ENCODE data around the gene CFAP91. TPM values are rescaled to one million over a fixed set of nuclear protein-coding genes. Genes with fewer than 3 reads are reported as not detected.

Gene CFAP91
- total RNA-seq, 2 experiments from 2014 or later, result 0.30 TPM; not detected in 1

- ATAC-seq, result no peak
- H3K4me1 Mint-ChIP-seq, result no peaks in the 10 kb centered on the region
- H3K4me3 Mint-ChIP-seq, result no peak overlapping the region
- H3K36me3 Mint-ChIP-seq, result no peaks in the 10 kb centered on the region
- no peak for DNase-seq
- CTCF ChIA-PET, result no interaction called here
- H3K9me3 Mint-ChIP-seq (ENCODE audit: low read depth), result no peaks in the 10 kb centered on the region
- H3K27me3 Mint-ChIP-seq, result peaks cover 16% of the 10 kb centered on the region
- no peak overlapping the region for H3K27ac Mint-ChIP-seq
These were observed 35.9 kb downstream of the CFAP91 start for GRCh38 chr3:119738741-119739140.

GRCh38 chr3:119741657-119742590, 39.1 kb downstream of the CFAP91 start:
- Mint-ChIP-seq H3K4me3 (no peak overlapping the region), H3K36me3 (no peaks in the 10 kb centered on the region), H3K27ac (no peak overlapping the region), H3K27me3 (peaks cover 19% of the 10 kb centered on the region), H3K4me1 (no peaks in the 10 kb centered on the region), H3K9me3 (ENCODE audit: low read depth) (no peaks in the 10 kb centered on the region)
- ATAC-seq (no peak), DNase-seq (no peak)
- CTCF ChIA-PET, result interaction anchor here (1.1 kb wide), 1 partner anchor 14 kb away, joined by 3 read pairs; no protein-coding TSS in a partner anchor

- DNase-seq (no peak), ATAC-seq (no peak)
- no peak overlapping the region for H3K4me3 Mint-ChIP-seq
- CTCF ChIA-PET, result no interaction called here
- H3K9me3 Mint-ChIP-seq (ENCODE audit: low read depth), result no peaks in the 10 kb centered on the region
- no peaks in the 10 kb centered on the region for H3K4me1 Mint-ChIP-seq
- no peaks in the 10 kb centered on the region for H3K36me3 Mint-ChIP-seq
- H3K27me3 Mint-ChIP-seq, result peaks cover 21% of the 10 kb centered on the region
- H3K27ac Mint-ChIP-seq, result no peak overlapping the region
These were observed 41.1 kb downstream of the CFAP91 start for GRCh38 chr3:119743921-119744320.

- H3K4me3 Mint-ChIP-seq, result no peak overlapping the region
- no peaks in the 10 kb centered on the region for H3K36me3 Mint-ChIP-seq
- no peaks in the 10 kb centered on the region for H3K4me1 Mint-ChIP-seq
- H3K27me3 Mint-ChIP-seq, result peaks cover 22% of the 10 kb centered on the region
- ATAC-seq (no peak), DNase-seq (no peak)
- no peak overlapping the region for H3K27ac Mint-ChIP-seq
- CTCF ChIA-PET, result no interaction called here
- no peaks in the 10 kb centered on the region for H3K9me3 Mint-ChIP-seq (ENCODE audit: low read depth)
These were observed 43.1 kb downstream of the CFAP91 start for GRCh38 chr3:119745942-119746341.

- no peaks in the 10 kb centered on the region for H3K9me3 Mint-ChIP-seq (ENCODE audit: low read depth)
- no peak for DNase-seq
- no peaks in the 10 kb centered on the region for H3K4me1 Mint-ChIP-seq
- no peak overlapping the region for H3K27ac Mint-ChIP-seq
- H3K36me3 Mint-ChIP-seq, result no peaks in the 10 kb centered on the region
- ATAC-seq, result no peak
- H3K4me3 Mint-ChIP-seq, result no peak overlapping the region
- CTCF ChIA-PET, result no interaction called here
- H3K27me3 Mint-ChIP-seq, result peaks cover 21% of the 10 kb centered on the region
These were observed 43.6 kb downstream of the CFAP91 start for GRCh38 chr3:119746423-119746822.

- CTCF ChIA-PET, result no interaction called here
- H3K4me1 Mint-ChIP-seq, result no peaks in the 10 kb centered on the region
- no peaks in the 10 kb centered on the region for H3K36me3 Mint-ChIP-seq
- H3K9me3 Mint-ChIP-seq (ENCODE audit: low read depth), result no peaks in the 10 kb centered on the region
- peaks cover 22% of the 10 kb centered on the region for H3K27me3 Mint-ChIP-seq
- DNase-seq (no peak), ATAC-seq (no peak)
- H3K27ac Mint-ChIP-seq, result no peak overlapping the region
- no peak overlapping the region for H3K4me3 Mint-ChIP-seq
These were observed 44.5 kb downstream of the CFAP91 start for GRCh38 chr3:119747357-119747756.

GRCh38 chr3:119748991-119749390, 46.2 kb downstream of the CFAP91 start:
- Mint-ChIP-seq H3K9me3 (ENCODE audit: low read depth) (no peaks in the 10 kb centered on the region), H3K4me3 (no peak overlapping the region), H3K36me3 (no peaks in the 10 kb centered on the region), H3K4me1 (no peaks in the 10 kb centered on the region), H3K27me3 (peaks cover 24% of the 10 kb centered on the region), H3K27ac (no peak overlapping the region)
- no peak for DNase-seq
- CTCF ChIA-PET, result no interaction called here
- ATAC-seq, result no peak

GRCh38 chr3:119751423-119751822, 48.6 kb downstream of the CFAP91 start:
- H3K9me3 Mint-ChIP-seq (ENCODE audit: low read depth), result no peaks in the 10 kb centered on the region
- H3K4me1 Mint-ChIP-seq, result no peaks in the 10 kb centered on the region
- DNase-seq, result no peak
- CTCF ChIA-PET, result no interaction called here
- peaks cover 44% of the 10 kb centered on the region for H3K27me3 Mint-ChIP-seq
- ATAC-seq, result no peak
- H3K27ac Mint-ChIP-seq, result no peak overlapping the region
- H3K4me3 Mint-ChIP-seq, result no peak overlapping the region
- peaks cover 2% of the 10 kb centered on the region for H3K36me3 Mint-ChIP-seq

Other genes with a start within 250 kb of the CFAP91 start
- gene TMEM39A, start 239.4 kb upstream of the CFAP91 start, total RNA-seq, result 10 to 100 TPM; 35.2 to 42.6 TPM
- gene POGLUT1, start 234.1 kb upstream of the CFAP91 start, total RNA-seq, result 10 to 100 TPM; 26.6 to 29.5 TPM
- gene TIMMDC1, start 204.5 kb upstream of the CFAP91 start, total RNA-seq, result 10 to 100 TPM; 69.8 to 82.8 TPM
- 10 to 100 TPM; 22.5 to 47.0 TPM for gene CD80, start 143.4 kb upstream of the CFAP91 start, total RNA-seq
- gene ADPRH, start 123.5 kb upstream of the CFAP91 start, total RNA-seq, result 10 to 100 TPM in 1 of 2 experiments, 1 to 10 TPM in 1; 6.1 to 19.3 TPM
- under 1 TPM in 1 of 2 experiments, not detected in 1; 0.68 TPM for gene PLA1A, start 105.1 kb upstream of the CFAP91 start, total RNA-seq
- 1 to 10 TPM; 2.3 to 3.1 TPM for gene POPDC2, start 42.4 kb upstream of the CFAP91 start, total RNA-seq
- gene COX17, start 25.6 kb upstream of the CFAP91 start, total RNA-seq, result 10 to 100 TPM; 66.6 to 80.7 TPM
- gene NR1I2, start 79.1 kb downstream of the CFAP91 start, total RNA-seq, result under 1 TPM; 0.26 to 0.35 TPM

Measured in activated CD8-positive, alpha-beta memory T cell treated with anti-CD3 and anti-CD28 coated beads, Interleukin-2, amount 10 ng/mL, durations not matched to agents 7 days and 5 days (primary cell).